Heart left ventricle (tissue), 16 donors: ENCODE measurements around the gene DOCK4. TPM values are rescaled to one million over a fixed set of nuclear protein-coding genes. Genes with fewer than 3 reads are reported as not detected.

Experiments
- ATAC-seq, 4 donors: fragments of 200-7000 bp; cut with Tn5 transposase; one replicate each; pipeline ENCODE4 v1.9.1; 2020 to 2022; ENCODE audit warnings: moderate library complexity in 4 of 4, mild to moderate bottlenecking in 3 of 4, moderate number of reproducible peaks in 1 of 4
- DNase-seq, 5 donors: peaks; one replicate each; pipeline ENCODE4 v3.0.0-alpha.2; 2020
- H3K27ac ChIP-seq, 12 donors: fragments of 200-600 bp; sonication (generic) in 4 of 12; one replicate each; pipeline versions ENCODE4 v1.5.0 to v1.8.0; 2016 to 2022; ENCODE audit warnings: mild to moderate bottlenecking in 2 of 12
- H3K27me3 ChIP-seq, 9 donors: fragments of 200-600 bp; sonication (generic) in 2 of 9; one replicate each; pipeline versions ENCODE4 v1.5.1 to v1.8.0; 2016 to 2022; ENCODE audit warnings: mild to moderate bottlenecking in 3 of 9
- H3K36me3 ChIP-seq, 9 donors: fragments of 200-600 bp; sonication (generic) in 2 of 9; one replicate each; pipeline versions ENCODE4 v1.5.0 to v1.8.0; 2018 to 2022; ENCODE audit warnings: mild to moderate bottlenecking in 2 of 9
- H3K4me1 ChIP-seq, 12 donors: fragments of 200-600 bp; sonication (generic) in 4 of 12; one replicate each; pipeline versions ENCODE4 v1.5.0 to v1.8.0; 2016 to 2022; ENCODE audit warnings: mild to moderate bottlenecking in 3 of 12
- H3K4me3 ChIP-seq, 12 donors: fragments of 200-600 bp; sonication (generic) in 4 of 12; one replicate each; pipeline versions ENCODE4 v1.5.0 to v1.8.0; 2017 to 2022; ENCODE audit warnings: mild to moderate bottlenecking in 9 of 12, moderate library complexity in 4 of 12
- H3K9me3 ChIP-seq, 12 donors: fragments of 200-600 bp; sonication (generic) in 4 of 12; one replicate each; pipeline versions ENCODE4 v1.5.0 to v1.8.0; 2016 to 2022; ENCODE audit warnings: mild to moderate bottlenecking in 1 of 12
- POLR2A ChIP-seq, 2 donors: fragments of 450-650 bp; IDR thresholded peaks; one replicate each; pipeline ENCODE4 v1.6.1; 2017; ENCODE audit warnings: antibody characterized with exemption in 2 of 2, mild to moderate bottlenecking in 2 of 2, moderate library complexity in 2 of 2
- WGBS, 4 donors: extraction: QIAGEN DNeasy Blood & Tissue Kit in 2 of 4; methylation state at CpG; one replicate each; pipeline versions ENCODE4 v1.1.5 to v1.1.7; 2013 to 2018; 5-methylcytosine and 5-hydroxymethylcytosine counted together
- intact Hi-C, 10 donors: fragments of 100-400 bp; cut with DNase I; formaldehyde crosslinking; loops; one replicate each; pipeline versions ENCODE4 v1.11.1 to v1.14.2; 2022
- polyA plus RNA-seq, 2 donors: library from polyadenylated mRNA; stranded (reverse); fragments of 200-250 nt; gene quantifications; one replicate each; pipeline ENCODE4 v1.2.3, GENCODE V29; 2013
- total RNA-seq, 9 donors: library from RNA; depleted of rRNA in 2 of 9; stranded (reverse); fragments of >200 nt in 2 of 9; fragmentation: NEBNext Ultra II Directional in 3 of 9; extraction: Animal tissue kit (Norgen Biotek cat#: 25700) in 3 of 9; gene quantifications; one replicate each; pipeline versions ENCODE4 v1.1.0 to v1.2.4, GENCODE V29; 2016 to 2023
- TF ChIP-seq, protein P1 (sequence below), 12 donors: fragments of 200-600 bp; sonication (generic) in 4 of 12; IDR thresholded peaks; one replicate each; pipeline versions ENCODE4 v1.5.0 to v1.8.0; 2018 to 2022; ENCODE audit warnings: antibody characterized with exemption in 12 of 12, mild to moderate bottlenecking in 5 of 12
- donor health status: ischemic (EF 13 %, LVEDD 7.1; RV severe dilation, severe dysfunction).
- donor health status: healthy with polysubstance abuse.
- donor health status: DM: no; HTN: yes; CAD: no.
- donor health status: DM: no; HTN: no; CAD: no.
- donor health status: ischemic (EF 25% LVEDD 6.9; RV normal size, moderate dysfunction).
- donor health status: ischemic (EF 25% LVEDD 5.7; RV mildly dilated, moderate dysfunction).
- donor health status: healthy.
- donor health status: DM: yes; HTN: yes; CAD: no.
- donor health status: ischemic (EF 35%, LVEDD 5.7; RV mildly dilated, moderate dysfunction).
- donor health status: nonischemic (EF 11% LVEDD 7.7; RV severe dilation, severe dysfunction).
- donor health status: DM: yes; HTN: yes; CAD: no.
- donor health status: PGD.
- donor health status: ischemic (EF 29% LVEDD 5.4; RV normal size, mild dysfunction).
- donor health status: nonischemic (EF 23%, LVEDD 6.1; RV moderate dilation, normal function).

The DOCK4 gene
- total and polyA plus RNA-seq, 11 donors: 5.1 to 40.8 (median 13.1) TPM

DNA sequence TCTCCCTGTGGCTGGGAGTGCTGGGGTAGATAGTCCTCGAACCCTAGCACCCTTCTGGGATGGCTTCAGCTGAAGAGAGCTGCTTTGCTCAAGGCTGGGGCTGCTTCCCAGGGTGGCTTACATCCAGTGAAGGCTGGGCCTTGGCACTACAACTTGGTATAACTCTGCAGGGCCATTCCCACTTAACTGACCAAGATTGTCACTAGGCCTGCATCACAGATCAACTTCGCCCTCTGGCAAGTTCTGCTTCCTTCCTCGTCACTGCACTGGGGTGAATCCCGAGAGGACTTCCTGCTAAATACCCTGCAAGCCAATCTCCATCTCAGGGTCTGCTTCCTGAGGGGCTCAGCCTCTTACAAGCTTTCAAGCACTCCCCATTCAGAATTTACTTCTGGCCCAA lies 195.2 kb downstream of the DOCK4 start:
- H3K27me3 ChIP-seq: no peaks in the 10 kb centered on the region
- peaks cover 0 to 30% (median 21%) of the 10 kb centered on the region in 12 donors for H3K4me1 ChIP-seq
- ATAC-seq: peak; percentile 54 to 68 (median 57)
- intact Hi-C loops: loop anchor here in 1 of 10 donors (10.0 kb wide), 1 partner anchor 56 kb away; no protein-coding TSS in a partner anchor
- H3K27ac ChIP-seq: peak overlapping the region in 2 of 12 donors; percentile 1 to 4
- TF ChIP-seq, protein P1, sequence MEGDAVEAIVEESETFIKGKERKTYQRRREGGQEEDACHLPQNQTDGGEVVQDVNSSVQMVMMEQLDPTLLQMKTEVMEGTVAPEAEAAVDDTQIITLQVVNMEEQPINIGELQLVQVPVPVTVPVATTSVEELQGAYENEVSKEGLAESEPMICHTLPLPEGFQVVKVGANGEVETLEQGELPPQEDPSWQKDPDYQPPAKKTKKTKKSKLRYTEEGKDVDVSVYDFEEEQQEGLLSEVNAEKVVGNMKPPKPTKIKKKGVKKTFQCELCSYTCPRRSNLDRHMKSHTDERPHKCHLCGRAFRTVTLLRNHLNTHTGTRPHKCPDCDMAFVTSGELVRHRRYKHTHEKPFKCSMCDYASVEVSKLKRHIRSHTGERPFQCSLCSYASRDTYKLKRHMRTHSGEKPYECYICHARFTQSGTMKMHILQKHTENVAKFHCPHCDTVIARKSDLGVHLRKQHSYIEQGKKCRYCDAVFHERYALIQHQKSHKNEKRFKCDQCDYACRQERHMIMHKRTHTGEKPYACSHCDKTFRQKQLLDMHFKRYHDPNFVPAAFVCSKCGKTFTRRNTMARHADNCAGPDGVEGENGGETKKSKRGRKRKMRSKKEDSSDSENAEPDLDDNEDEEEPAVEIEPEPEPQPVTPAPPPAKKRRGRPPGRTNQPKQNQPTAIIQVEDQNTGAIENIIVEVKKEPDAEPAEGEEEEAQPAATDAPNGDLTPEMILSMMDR (IDR thresholded peaks at IDR 0.05): no peak
- TF ChIP-seq POLR2A (IDR thresholded peaks at IDR 0.05): no peak
- DNase-seq: peak in 1 of 5 donors; percentile 20
- no peaks in the 10 kb centered on the region for H3K36me3 ChIP-seq
- 45 to 68% (median 59%) methylated on average over 3 to 4 of the region's 4 CpGs for WGBS, 4 donors
- H3K9me3 ChIP-seq: no peaks in the 10 kb centered on the region
- H3K4me3 ChIP-seq: no peak overlapping the region

DNA sequence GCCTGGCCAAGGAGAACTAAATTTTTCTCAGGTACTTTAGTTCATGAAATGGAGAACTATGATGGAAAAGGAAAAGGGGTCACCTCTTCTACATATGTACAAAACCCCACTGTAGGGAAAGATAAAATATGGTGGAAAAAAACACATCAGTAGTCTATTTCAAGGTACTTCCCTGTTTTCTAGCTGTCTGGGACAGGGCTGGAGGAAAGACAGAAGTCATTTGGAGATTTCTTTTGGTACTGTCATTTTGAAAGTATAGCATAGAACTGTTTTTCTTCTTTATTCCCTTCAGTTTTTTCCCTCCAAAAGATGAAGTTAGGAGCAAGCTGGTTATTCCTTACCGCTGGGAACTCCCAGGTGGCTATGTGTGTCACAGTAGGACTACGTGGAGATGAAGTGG lies 196.1 kb downstream of the DOCK4 start:
- no peak for DNase-seq
- TF ChIP-seq POLR2A (IDR thresholded peaks at IDR 0.05): no peak
- TF ChIP-seq, protein P1 (IDR thresholded peaks at IDR 0.05): no peak
- no peaks in the 10 kb centered on the region for H3K36me3 ChIP-seq
- ATAC-seq: no peak
- WGBS, 4 donors: 92 to 97% (median 96%) methylated on average over 2 of the region's 2 CpGs
- no peaks in the 10 kb centered on the region for H3K9me3 ChIP-seq
- peaks cover 0 to 33% (median 23%) of the 10 kb centered on the region in 12 donors for H3K4me1 ChIP-seq
- peak overlapping the region in 1 of 12 donors; percentile 11 for H3K27ac ChIP-seq
- intact Hi-C loops: loop anchor here in 1 of 10 donors (10.0 kb wide), 1 partner anchor 55 kb away; no protein-coding TSS in a partner anchor
- H3K4me3 ChIP-seq: no peak overlapping the region
- no peaks in the 10 kb centered on the region for H3K27me3 ChIP-seq

DNA sequence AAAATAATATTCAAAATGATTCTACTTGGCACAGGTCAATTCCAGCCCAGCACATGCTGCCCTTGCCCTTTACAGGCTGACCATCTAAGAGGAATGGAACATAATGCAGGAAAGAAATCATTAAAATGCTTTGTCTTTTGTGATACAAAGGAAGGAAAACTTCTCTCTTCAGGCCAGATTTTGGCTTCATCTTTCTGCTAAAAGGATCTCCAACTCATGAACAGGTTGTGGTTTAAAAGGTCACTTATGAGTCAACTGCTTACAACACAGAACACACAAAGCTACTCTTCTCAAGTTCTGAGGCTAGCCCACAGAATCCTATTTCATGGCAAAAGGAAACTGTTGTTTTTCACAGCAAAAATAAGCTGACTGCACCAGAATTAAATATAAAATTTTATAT lies 197.1 kb downstream of the DOCK4 start:
- no peaks in the 10 kb centered on the region for H3K27me3 ChIP-seq
- no peak for ATAC-seq
- H3K36me3 ChIP-seq: no peaks in the 10 kb centered on the region
- H3K4me1 ChIP-seq: peaks cover 0 to 38% (median 24%) of the 10 kb centered on the region in 12 donors
- no peak overlapping the region for H3K27ac ChIP-seq
- TF ChIP-seq POLR2A (IDR thresholded peaks at IDR 0.05): no peak
- TF ChIP-seq, protein P1 (IDR thresholded peaks at IDR 0.05): no peak
- intact Hi-C loops: no loop called here
- no peak for DNase-seq
- H3K9me3 ChIP-seq: no peaks in the 10 kb centered on the region
- no peak overlapping the region for H3K4me3 ChIP-seq

DNA sequence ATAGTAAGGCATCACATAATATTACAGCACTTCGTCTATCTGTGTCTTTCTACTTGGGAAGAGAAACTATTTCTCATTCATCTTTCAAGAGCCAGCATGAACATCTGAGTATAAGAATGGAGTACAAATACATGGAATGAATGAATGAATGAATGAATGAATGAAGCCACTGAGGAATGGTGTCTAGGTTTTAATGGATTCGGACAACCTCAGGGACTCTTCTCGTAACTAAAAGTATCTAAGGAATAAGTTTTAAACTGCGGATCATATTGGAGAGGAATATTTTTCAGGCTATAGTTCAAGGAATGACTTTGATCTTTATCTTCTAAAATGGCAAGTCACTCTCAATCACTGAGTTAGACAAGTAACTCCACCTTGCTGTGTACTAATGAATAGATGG lies 199.0 kb downstream of the DOCK4 start:
- WGBS, 4 donors: 93 to 98% (median 97%) methylated on average over 4 of the region's 4 CpGs
- no peaks in the 10 kb centered on the region for H3K36me3 ChIP-seq
- H3K4me3 ChIP-seq: no peak overlapping the region
- H3K4me1 ChIP-seq: peaks cover 0 to 36% (median 21%) of the 10 kb centered on the region in 12 donors
- H3K9me3 ChIP-seq: no peaks in the 10 kb centered on the region
- H3K27ac ChIP-seq: no peak overlapping the region
- no peak for ATAC-seq
- no peaks in the 10 kb centered on the region for H3K27me3 ChIP-seq
- no peak for TF ChIP-seq POLR2A (IDR thresholded peaks at IDR 0.05)
- TF ChIP-seq, protein P1 (IDR thresholded peaks at IDR 0.05): no peak
- intact Hi-C loops: no loop called here
- DNase-seq: no peak
